ENCODE results near the gene IMPDH2.

The IMPDH2 gene

DNA sequence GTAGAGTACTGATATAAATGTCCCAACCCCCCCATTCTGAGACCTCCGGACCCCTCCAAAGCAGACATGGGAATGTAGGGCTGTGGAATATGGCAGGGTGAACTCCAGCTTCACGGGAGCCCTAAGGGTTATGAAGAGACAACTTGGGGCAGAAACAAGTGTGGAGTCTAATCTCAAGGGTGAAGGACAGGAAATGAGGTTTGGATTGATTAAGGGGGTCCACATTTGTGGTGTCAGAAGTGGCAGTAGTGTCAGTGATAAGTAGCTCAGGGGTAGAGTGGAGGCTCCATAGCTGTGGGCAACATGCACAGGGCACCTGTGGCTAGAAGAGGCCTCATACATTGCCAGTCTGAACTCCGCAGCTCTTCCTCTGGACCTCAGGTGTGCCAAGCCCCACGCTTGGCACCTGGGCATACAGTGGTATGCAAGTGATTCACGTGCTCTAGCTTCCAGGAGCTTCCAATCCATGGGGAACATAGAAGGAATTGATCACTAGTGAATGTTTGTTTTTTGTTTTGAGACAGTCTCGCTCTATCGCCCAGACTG is 43.3 kb downstream of the IMPDH2 start:
- no peak for DNase-seq (ENCODE audit: low spot score)
- TF ChIP-seq CTCF (IDR thresholded peaks at IDR 0.05; ENCODE audit: extremely low read depth, missing control alignments): no peak

- TF ChIP-seq CTCF (IDR thresholded peaks at IDR 0.05; ENCODE audit: extremely low read depth, missing control alignments): no peak
- no peak for DNase-seq (ENCODE audit: low spot score)
These were observed 44.5 kb downstream of the IMPDH2 start for GRCh38 chr3:48984663-48985062.

DNA sequence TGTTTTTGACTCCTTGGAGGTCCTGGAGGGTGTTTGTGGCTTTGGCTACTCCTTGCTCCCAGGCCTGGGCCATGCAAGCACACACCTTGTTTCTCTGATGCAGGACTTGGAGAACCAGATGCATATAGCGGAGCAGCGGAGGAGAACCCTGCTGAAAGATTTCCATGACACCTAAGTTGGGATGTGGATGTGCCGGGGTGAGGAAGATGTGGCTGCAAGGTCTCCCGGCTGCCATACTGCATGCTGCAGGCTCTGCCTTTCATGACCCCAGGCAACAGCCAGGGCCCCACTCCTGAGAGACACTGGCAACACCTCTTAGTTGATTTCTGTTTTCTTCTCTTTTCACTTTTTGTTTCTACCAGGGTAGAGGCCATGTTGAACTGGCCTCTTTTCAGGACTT is 46.1 kb downstream of the IMPDH2 start:
- DNase-seq (ENCODE audit: low spot score): no peak
- no peak for TF ChIP-seq CTCF (IDR thresholded peaks at IDR 0.05; ENCODE audit: extremely low read depth, missing control alignments)

DNA sequence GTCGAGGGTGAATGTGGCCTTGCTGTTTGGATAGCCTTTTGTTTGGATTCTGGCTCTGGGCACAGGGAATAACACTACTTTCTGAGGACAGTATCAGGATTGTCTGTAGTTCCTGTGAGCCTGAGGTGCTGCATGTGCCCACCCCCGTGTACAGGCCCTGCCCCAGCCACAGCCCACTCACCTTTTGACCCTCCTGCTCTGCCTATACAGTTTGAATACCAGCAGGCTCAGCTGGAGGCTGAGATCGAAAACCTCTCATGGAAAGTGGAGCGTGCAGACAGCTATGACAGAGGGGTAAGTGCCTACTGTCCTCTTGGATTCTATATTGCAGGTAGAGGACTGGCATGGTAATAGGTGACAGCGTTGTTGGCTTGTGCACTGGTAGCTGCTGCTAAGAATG is 46.5 kb downstream of the IMPDH2 start:
- no peak for DNase-seq (ENCODE audit: low spot score)
- no peak for TF ChIP-seq CTCF (IDR thresholded peaks at IDR 0.05; ENCODE audit: extremely low read depth, missing control alignments)

DNA sequence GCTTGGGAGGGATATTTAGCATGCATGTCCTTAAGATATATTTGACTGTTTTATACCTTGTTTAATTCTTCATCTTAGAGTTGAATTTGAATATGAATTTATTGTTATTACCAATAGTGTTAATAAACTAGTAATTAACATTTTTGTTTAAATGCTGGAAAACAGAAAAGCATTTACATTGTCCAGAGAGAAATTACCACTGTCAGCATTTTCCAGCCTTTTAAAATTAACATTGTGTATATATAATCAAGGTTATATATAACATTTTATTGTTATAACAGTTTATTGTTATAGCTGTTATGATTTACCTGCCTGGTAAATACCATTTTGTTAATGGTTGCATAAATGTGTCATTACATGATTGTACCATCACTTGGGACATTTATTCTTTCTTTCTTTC is 47.2 kb downstream of the IMPDH2 start:
- DNase-seq (ENCODE audit: low spot score): no peak
- TF ChIP-seq CTCF (IDR thresholded peaks at IDR 0.05; ENCODE audit: extremely low read depth, missing control alignments): no peak

- no peak for DNase-seq (ENCODE audit: low spot score)
- no peak for TF ChIP-seq CTCF (IDR thresholded peaks at IDR 0.05; ENCODE audit: extremely low read depth, missing control alignments)
These were observed 48.9 kb downstream of the IMPDH2 start for GRCh38 chr3:48980295-48980694.

DNA sequence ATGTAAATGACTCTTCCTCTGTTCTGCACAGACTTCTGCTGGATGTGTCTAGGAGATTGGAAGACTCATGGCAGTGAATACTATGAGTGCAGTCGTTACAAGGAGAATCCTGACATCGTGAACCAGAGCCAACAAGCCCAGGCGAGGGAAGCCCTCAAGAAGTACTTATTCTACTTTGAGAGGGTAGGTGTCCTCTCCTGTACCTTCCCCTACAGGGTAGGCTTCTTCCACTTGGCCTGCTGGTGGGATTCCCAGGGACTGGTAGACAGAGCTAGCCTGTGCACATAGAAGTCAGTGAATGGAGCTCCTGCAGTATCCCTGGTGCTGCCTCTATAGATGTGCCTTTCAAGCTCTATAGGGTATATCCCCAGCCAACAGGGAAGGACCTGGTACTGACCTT is 49.7 kb downstream of the IMPDH2 start:
- no peak for TF ChIP-seq CTCF (IDR thresholded peaks at IDR 0.05; ENCODE audit: extremely low read depth, missing control alignments)
- DNase-seq (ENCODE audit: low spot score): no peak
